SK-N-SH treated with all-trans-retinoic acid at 6 μM for 48 hours (cell line): Measurements from ENCODE around the gene WDR12.

ENCODE experiments used
- CREB5 ChIP-seq: fragments of 250-450 bp; sonication (Bioruptor Pico); IDR thresholded peaks from 2 replicates; pipeline ENCODE4 v1.5.1; 2020; ENCODE audit warnings: low read depth, mild to moderate bottlenecking, moderate library complexity
- ISL1 ChIP-seq: fragments of 250-450 bp; sonication (Bioruptor Pico); IDR thresholded peaks from 2 replicates; pipeline ENCODE4 v2.1.2; 2022; ENCODE audit warnings: mild to moderate bottlenecking, moderate library complexity
- OSR1 ChIP-seq: fragments of 250-450 bp; sonication (Bioruptor Pico); IDR thresholded peaks from 2 replicates; pipeline ENCODE4 v1.8.0; 2022; ENCODE audit warnings: moderate library complexity, mild to moderate bottlenecking, inconsistent platforms
- PATZ1 ChIP-seq: fragments of 250-450 bp; sonication (Bioruptor Pico); IDR thresholded peaks from 2 replicates; pipeline ENCODE4 v1.8.0; 2020; ENCODE audit warnings: mild to moderate bottlenecking, moderate library complexity, borderline replicate concordance
- POU6F1 ChIP-seq: fragments of 250-450 bp; sonication (Bioruptor Pico); IDR thresholded peaks from 2 replicates; pipeline ENCODE4 v1.8.0; 2021; ENCODE audit warnings: low read depth, mild to moderate bottlenecking, moderate library complexity, borderline replicate concordance
- PPARA ChIP-seq: fragments of 250-450 bp; sonication (Bioruptor Pico); IDR thresholded peaks from 2 replicates; pipeline ENCODE4 v1.5.0; 2020; ENCODE audit warnings: mild to moderate bottlenecking, borderline replicate concordance
- ZFP3 ChIP-seq: fragments of 250-450 bp; sonication (Bioruptor Pico); IDR thresholded peaks from 2 replicates; pipeline ENCODE4 v1.5.0; 2020; ENCODE audit warnings: mild to moderate bottlenecking, moderate library complexity
- ZFP30 ChIP-seq: fragments of 450-650 bp; formaldehyde crosslinking; IDR thresholded peaks from 2 replicates; pipeline ENCODE4 v1.5.0; 2022; ENCODE audit warnings: mild to moderate bottlenecking, moderate library complexity
- ZNF8 ChIP-seq: fragments of 450-650 bp; formaldehyde crosslinking; IDR thresholded peaks from 2 replicates; pipeline ENCODE4 v1.5.0; 2020; ENCODE audit warnings: mild to moderate bottlenecking, moderate library complexity

GRCh38 chr2:202960524-202960923, 49.1 kb upstream of the WDR12 start:
- TF ChIP-seq ZFP30 (CRISPR knock-in tag) (no peak), ZFP3 (no peak), POU6F1 (CRISPR knock-in tag) (no peak), CREB5 (no peak), OSR1 (CRISPR knock-in tag) (no peak), PATZ1 (CRISPR knock-in tag) (no peak), PPARA (CRISPR knock-in tag) (no peak), ISL1 (no peak), ZNF8 (CRISPR knock-in tag) (no peak)
